BE2C (cell line): Measurements from ENCODE around the gene CDH11.

Experiments
- DNase-seq: peaks from one replicate; pipeline ENCODE4 v3.0.0-alpha.2; 2020
- H3K27me3 ChIP-seq: fragments of 250-450 bp; sonication (Bioruptor Pico); 2 replicates; pipeline ENCODE4 v1.5.1; 2020; ENCODE audit warnings: mild to moderate bottlenecking
- H3K36me3 ChIP-seq: fragments of 250-450 bp; sonication (Bioruptor Pico); 2 replicates; pipeline ENCODE4 v1.5.1; 2020; ENCODE audit warnings: mild to moderate bottlenecking
- H3K4me1 ChIP-seq: fragments of 250-450 bp; sonication (Bioruptor Pico); 2 replicates; pipeline ENCODE4 v1.5.1; 2020
- H3K4me3 ChIP-seq: 2 replicates; pipeline ENCODE4 v1.5.1; 2011; ENCODE audit warnings: low read depth, low read length
- H3K9me3 ChIP-seq: fragments of 250-450 bp; sonication (Bioruptor Pico); 2 replicates; pipeline ENCODE4 v1.5.1; 2020
- TF ChIP-seq, protein P1 (sequence below): IDR thresholded peaks from 2 replicates; pipeline ENCODE4 v1.5.1; 2012; ENCODE audit warnings: mild to moderate bottlenecking, low read depth, low read length

Gene CDH11

DNA sequence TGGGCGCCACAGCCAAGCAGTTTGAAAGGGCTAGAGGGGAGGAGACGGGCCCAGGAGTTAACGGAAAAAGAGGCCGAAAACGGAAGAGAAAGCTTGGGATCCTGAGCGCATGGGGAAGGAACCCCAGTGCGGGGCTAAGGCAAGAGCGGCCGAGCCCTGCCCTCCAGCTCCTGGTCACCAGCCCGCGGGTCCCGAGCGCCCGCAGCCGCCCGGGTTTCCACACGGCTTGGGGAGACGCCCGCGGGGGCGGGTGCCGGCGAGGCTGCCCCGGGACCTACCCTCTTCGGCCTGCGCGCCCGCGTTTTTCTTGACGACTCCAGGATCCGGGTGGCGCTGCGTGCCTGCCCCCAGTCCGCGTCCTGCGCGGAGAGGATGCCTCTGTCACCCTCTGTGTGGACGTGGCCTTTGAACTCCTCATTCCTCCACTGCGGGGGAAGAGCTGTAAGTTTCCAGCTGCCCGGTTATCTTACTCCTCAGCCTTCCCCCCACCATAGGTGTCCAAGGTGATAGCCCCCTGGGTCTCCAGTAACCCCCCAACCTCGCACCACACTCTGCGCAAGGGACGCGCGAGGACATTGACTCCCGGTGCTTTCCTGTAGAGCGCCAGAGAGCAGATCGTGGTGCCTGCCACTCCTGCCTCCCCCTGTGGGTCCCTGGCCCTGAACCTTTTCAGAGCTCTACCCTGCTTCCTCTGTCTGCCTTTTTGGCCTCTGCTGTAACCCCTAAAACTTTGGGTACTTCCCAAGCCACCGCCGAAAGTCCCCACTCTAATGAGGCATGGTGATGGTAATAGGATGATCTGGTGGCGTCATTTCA lies 1.7 kb upstream of the CDH11 start:
- H3K4me1 ChIP-seq = no peaks in the 10 kb centered on the region
- peak overlapping the region; percentile 69 for H3K4me3 ChIP-seq
- H3K27me3 ChIP-seq = peaks cover 33% of the 10 kb centered on the region
- no peaks in the 10 kb centered on the region for H3K9me3 ChIP-seq
- TF ChIP-seq, protein P1, sequence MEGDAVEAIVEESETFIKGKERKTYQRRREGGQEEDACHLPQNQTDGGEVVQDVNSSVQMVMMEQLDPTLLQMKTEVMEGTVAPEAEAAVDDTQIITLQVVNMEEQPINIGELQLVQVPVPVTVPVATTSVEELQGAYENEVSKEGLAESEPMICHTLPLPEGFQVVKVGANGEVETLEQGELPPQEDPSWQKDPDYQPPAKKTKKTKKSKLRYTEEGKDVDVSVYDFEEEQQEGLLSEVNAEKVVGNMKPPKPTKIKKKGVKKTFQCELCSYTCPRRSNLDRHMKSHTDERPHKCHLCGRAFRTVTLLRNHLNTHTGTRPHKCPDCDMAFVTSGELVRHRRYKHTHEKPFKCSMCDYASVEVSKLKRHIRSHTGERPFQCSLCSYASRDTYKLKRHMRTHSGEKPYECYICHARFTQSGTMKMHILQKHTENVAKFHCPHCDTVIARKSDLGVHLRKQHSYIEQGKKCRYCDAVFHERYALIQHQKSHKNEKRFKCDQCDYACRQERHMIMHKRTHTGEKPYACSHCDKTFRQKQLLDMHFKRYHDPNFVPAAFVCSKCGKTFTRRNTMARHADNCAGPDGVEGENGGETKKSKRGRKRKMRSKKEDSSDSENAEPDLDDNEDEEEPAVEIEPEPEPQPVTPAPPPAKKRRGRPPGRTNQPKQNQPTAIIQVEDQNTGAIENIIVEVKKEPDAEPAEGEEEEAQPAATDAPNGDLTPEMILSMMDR = no peak
- no peak for DNase-seq
- no peaks in the 10 kb centered on the region for H3K36me3 ChIP-seq

DNA sequence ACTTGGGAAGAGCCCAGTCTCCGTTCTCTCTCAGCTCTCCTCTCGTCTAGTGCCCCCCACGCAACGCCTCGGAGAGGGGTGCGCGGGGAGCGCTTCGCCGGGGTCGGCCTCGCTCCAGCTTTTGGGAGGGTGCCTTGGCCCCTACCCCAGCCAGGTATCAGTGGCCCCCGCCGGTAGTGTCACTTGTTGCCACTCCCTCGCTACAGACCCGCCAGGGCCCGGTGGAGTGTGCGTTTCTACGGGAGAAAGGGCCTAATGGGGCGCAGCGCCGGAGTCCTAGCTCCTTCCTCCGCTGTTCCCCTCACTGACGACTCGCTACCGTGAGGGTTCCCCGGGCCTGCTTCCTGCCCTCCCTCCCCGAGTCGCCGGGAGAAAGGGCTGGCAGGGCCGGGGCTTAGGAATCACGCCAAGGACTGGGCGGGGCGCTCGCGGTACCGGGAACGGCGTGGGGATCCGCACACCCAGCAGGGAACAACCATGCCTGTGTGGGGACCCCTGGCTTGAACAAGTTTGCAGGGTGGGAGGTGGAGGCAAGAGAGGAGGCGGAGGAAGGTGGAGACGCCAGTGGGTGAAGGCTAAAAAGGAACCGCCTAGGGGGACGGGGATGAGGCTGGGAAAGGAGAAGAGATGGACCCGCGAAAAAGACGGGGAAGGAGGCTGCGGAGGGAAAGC lies 997 bp upstream of the CDH11 start:
- no peaks in the 10 kb centered on the region for H3K36me3 ChIP-seq
- TF ChIP-seq, protein P1 = no peak
- H3K4me3 ChIP-seq = peak overlapping the region; percentile 69
- H3K27me3 ChIP-seq = peaks cover 33% of the 10 kb centered on the region
- H3K9me3 ChIP-seq = no peaks in the 10 kb centered on the region
- peak; percentile 15 for DNase-seq
- H3K4me1 ChIP-seq = no peaks in the 10 kb centered on the region; the same call in 1 of the 2 replicates

DNA sequence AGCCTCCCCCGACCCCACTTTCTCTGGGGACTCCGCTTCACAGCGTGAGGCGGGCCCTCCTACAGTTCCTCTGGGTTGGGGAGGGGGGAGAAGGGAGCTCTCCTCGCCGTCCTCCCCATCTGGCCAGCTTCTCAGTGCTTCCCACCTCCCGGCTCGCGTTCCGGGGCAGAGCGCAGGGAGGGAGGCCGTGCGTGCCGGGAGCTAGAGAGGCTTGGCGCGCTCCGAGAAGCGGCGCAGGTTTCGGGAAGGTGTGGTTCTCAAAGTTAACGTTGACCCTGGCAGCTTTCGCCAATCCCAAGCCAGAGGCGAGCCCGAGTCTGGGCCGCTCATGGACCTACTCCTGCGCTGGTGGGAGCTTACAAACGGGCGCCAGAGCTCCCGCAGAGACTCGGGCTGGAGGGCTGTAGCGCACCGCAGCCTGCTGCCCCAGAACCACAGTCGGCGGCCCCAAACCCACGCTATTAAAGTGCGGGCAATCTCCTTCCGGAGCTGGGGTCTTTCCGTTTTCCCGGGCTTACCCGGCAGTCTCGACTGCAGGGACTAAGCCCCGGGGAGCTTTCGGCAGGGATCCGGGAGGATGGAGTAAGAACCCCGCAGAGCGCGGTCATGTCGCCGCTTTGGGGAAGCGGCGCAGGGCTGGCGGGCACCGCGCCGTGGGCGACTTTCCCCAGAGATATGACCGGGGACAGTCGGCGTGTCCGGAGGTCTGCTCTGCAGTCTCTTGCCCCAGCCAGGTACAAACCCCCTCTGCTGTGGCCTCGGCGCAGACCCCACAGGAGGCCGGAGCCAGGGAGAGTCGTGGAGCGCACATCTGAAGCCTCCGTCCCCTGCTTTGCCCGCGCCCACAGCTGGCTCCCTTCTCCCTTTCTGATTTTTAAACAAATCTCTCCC lies 787 bp downstream of the CDH11 start:
- TF ChIP-seq, protein P1 = no peak
- DNase-seq = peak; percentile 16
- H3K36me3 ChIP-seq = no peaks in the 10 kb centered on the region
- peaks cover 33% of the 10 kb centered on the region for H3K27me3 ChIP-seq
- H3K4me3 ChIP-seq = peak overlapping the region; percentile 69
- no peaks in the 10 kb centered on the region for H3K9me3 ChIP-seq
- no peaks in the 10 kb centered on the region; the same call in 1 of the 2 replicates for H3K4me1 ChIP-seq

DNA sequence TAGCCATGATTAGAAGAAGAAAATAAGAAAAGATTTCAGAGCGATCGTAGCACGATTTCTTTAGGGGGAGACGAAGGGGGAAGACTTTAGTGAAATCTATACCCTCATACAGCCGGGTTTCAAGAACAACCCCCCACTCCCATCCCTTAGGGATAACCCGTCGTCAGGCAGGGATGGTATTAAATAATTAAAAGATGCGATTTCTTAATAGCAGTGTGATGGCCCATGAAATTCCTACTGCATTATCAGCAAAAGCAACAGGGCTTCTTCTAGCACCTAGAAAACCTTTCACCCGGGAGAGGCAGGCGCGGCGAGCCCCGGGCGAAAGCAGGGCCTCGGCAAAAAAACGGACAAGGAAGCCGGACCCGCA lies 1.4 kb downstream of the CDH11 start:
- Histone ChIP-seq H3K4me1 (no peaks in the 10 kb centered on the region; the same call in 1 of the 2 replicates), H3K36me3 (no peaks in the 10 kb centered on the region), H3K9me3 (no peaks in the 10 kb centered on the region), H3K27me3 (peaks cover 33% of the 10 kb centered on the region), H3K4me3 (peak overlapping the region; percentile 69)
- TF ChIP-seq, protein P1 = no peak
- no peak for DNase-seq

DNA sequence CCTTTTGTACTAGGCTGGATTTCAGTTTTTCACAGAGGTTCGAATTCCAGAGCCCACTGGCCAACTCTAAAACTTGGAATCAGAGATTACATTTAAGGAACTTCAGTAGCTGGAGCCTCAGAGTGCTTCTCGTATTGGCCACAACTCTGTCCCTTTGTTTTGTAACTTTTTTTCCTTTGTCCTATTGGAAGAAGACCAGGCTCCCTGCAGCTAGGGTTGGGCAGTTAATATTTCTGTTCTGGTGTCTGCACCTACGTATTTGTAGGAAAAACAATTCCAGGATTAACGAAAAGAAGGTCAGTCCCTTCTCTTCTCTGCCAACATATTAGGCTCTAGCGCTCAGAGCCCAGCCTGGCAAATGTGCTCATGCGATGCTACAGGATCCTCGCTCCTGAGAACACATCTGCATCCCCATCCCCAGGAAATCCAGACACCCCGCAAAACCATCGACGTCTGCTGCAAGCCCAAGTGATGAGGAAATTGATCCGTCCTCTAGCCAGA lies 1.9 kb downstream of the CDH11 start:
- Histone ChIP-seq H3K36me3 (no peaks in the 10 kb centered on the region), H3K4me1 (no peaks in the 10 kb centered on the region; the same call in 1 of the 2 replicates), H3K4me3 (no peak overlapping the region), H3K9me3 (no peaks in the 10 kb centered on the region), H3K27me3 (peaks cover 33% of the 10 kb centered on the region)
- TF ChIP-seq, protein P1 = no peak
- no peak for DNase-seq
